DMS114 treated with DMSO at 0.1 percent for 48 hours (cell line): ENCODE measurements around the gene PROX1.
"Not testable (repeated sequence)": the region's sequence is repeated elsewhere in the genome, so short reads cannot be mapped to it uniquely, and the experiment has no call there.

Experiments
- DNase-seq: peaks from one replicate; lab custom pipeline; 2025; ENCODE audit not compliant: unreplicated experiment; lab: John Stamatoyannopoulos, UW

The PROX1 gene

DNA sequence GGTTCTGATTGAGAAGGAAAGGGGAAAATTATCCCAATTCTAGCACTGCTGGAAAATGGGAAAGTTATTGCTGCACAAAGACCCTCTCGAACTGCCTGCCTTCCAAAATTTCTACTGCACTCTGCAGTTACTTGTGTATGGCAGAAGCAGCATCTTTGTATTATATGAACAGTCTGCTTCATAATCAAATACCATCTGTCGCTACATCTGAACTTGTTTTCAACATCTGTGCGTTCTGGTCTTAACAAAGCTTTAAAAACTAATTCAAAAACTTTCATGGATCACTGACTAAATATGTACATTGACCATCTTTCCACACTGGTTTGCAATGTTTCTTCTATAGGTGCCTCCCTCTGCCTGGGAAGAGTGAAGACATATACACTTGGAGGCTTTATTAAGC lies 79.2 kb downstream of the PROX1 start:
- no peak for DNase-seq

DNA sequence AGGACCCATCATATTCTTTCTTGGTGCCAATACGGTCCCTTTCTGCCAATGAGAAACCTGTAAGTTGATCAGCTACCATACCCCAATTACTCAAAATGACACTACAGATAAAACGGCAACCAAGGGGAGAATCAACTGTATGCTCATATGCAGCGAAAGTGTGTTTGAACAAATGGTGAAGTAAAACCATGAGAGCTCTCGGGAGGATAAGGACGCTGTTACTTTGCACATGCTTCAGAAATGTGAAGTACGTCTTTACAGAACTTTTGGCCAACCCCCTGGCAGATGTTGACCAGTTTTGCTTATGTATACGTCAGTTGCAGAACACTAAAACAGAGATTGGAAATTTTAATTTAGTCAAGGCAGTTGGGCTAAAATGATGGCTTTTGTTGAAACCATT lies 79.6 kb downstream of the PROX1 start:
- no peak for DNase-seq

DNA sequence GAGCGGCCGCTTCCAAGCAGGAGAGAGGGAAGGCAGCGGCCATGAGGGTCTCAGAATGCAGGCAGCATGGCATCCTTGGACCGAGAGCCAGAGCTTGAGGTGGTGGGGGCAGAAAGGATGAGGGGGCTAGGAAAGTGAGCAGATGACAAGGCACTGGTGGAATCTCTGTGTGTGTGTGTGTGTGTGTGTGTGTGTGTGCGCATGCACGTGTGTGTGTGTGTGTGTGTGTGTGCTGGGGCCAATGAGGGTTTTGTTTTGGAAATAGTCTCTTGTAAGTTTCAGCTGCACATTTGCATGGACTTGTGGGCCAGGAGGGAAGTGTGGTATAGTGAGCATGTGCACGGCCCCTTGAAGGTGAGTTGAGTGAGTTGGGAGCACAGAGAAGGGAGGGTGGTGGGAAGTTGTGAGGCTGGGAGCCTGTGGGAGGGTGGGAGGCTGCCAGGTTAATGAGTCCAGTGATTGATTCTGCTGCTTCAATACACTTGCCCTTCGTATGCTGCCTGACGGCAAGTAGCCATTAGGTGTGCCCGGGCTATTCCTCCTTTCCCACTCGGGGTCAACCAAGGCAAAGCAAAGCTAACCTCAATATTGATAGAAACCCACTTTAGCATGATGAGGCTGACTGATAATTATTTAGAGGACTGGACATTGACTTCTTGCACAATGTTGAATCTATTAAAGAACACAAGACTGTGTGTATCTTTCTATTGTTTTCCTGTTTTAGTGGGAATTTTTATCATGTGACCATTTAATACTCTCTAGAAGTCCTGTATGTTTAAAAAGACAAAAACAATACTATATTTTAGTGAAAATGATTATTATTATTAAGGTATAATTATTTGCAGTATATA lies 80.3 kb downstream of the PROX1 start:
- no peak for DNase-seq

DNA sequence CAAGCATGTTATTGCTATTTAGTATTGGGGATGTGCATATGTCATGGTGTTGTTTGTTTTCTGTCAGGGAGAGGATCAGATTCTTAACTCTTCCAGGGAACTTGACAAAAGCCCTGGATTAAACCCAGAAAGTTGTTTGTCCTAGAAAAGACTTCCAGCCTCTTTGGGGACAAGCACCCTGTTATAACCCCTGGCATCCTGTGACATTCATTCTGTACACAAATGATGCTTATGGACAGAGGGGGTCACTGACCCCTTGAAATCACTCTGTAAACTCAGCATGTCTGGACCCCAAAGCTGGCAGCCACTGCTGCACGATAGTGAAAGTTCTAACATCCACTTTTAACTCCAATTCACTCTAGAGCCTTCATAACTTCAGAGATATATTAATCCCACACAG lies 81.2 kb downstream of the PROX1 start:
- DNase-seq = no peak

DNA sequence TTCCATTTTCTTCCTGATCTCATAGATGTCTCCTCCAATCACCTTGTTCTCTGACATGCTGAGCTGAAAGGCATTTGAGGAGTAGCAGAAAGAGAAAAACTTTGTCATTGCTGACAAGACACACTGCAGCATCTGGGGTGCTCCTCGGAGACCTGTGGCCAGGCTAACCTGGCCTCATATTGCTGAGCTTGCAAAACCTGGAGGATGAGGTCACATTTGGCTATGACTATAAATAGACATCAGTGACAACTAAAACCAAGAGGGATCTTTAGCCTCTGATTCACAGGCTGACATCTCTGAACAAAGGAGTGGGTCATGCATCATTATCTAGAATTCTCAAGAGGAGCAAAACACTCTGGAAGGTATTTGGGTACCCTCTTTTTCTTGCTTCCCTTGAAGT lies 83.7 kb downstream of the PROX1 start:
- no peak for DNase-seq

DNA sequence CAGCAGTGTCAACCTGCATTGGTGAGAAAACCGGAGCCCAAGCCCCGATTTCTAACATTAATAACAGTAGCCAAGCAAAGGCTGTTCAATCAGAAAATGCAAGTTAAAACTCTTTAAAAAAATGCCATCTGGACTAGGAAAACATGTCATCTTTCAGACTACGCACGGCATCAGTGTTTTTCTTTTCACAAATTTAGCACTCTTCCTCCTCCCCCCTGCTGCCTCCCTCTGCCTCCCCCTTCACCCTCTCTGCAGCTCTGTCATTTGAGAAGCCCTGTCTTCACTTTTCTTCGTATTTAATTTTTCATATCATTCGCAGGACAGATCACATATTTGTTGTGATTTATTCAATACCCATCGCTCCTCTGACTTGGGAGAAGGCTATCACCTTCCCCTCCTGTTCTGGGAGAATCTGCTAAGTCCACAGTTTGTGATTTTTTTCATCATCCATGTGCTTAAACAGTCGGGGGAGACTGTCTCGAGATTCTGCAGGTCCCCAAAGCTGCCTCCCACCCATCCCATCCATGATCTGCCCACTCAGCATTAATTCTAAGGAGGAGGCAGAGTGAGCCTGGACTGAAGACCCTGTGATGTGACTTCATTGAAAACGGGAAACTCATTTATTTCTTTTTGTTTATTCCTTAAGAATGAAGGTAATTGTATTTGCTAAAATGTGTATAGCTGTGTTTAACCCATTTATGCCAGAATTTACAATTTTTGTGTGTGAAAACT lies 84.8 kb downstream of the PROX1 start:
- no peak for DNase-seq

DNA sequence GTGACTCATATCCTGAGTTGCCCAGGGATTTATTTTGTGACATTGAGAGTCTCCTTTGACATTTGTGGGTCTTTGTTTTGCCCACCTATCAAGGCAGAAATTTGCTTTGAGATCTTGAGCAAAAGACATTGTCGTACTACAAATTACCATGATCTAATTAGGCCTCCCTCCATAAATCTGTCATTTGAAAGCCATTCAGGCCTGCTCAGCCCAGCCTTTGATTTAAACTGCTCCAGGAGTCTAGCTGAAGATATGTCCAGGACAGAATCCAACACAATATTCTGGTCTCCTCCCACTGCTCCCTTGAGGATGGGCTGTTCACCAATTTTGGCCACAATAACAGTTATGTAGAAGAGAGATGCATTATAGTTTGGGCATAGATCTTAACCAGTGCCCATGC lies 86.7 kb downstream of the PROX1 start:
- DNase-seq = no peak

DNA sequence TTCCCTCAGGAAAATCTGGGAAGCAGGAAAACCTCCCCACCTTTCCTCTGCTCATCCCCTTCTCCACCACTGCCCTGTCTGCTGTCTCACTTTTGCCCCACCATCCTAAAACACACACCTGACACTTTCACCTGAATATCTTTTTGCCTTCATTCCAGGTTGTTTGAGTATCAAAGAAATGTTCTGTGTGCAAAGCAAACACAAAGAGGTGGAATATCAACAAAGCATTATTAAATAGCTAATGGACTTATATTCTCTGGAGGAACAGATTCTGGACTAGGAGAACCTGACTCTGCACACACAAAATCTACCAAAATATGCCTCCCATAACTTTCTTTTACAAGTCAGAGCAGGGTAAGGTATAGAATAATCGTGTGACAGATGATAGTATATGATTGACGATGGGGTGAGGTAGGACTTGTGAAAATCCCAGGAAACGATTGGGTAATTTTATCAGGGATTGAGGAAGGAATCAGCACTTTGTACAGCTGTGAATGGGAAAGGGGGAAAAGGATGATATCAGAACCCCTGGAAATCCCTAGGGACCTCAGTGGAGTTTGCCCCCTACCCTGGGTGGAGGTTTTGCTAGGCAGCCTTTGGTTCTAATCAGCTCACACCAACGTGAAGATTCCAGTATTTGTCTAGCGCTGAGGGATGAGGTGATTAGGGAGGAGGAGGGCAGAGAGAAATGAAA lies 87.7 kb downstream of the PROX1 start:
- no peak for DNase-seq

DNA sequence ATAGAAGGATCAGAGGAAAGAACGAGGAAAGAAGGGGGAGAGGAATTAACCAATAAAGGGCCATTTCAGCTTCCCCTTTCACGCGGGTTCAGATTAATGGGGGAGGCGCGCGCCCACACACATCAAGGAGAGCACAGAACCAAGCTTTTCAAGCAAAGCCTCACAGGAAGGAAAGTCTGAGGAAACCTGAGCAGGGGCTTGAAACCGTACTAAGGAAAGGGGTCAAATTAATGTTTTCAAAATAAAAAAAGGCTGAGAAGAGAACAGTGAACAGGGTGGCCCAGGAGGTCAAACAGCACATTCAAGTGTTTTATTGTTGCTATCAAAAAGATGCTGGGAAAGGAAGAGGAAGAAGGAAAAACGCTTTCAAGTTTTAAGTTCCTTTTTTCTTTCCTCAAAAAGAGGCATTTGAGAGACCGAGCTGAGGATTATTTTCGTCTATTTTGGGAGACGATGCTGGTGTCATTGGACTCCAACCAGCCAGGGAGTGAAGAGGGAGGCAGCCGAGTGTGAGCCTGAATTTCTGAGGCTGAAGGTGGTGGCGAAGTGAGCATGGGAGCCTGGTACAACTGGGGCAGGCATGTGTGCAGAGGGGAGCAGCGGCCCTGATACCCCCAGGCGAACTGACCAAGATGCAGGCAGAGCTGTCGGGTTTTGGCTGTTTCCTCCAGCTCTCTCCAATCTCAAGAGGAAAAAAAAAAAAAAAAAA lies 88.4 kb downstream of the PROX1 start:
- no peak for DNase-seq

DNA sequence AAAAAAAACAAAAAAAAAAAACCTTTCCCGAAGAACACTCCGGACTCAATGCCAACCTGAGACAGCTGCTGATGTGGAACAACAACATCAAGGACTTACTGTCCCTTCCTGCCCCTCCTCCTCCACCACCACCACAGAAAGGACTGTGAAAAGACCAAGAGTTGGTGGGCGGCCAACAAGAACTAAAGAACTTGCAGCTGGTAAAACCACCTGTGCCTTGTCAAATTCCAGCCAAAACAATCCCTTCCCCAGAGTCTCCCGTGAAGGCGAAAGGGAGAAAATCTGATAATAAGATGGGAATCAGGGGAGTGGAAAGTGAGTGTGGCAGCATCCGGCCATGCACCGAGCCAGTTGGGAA lies 88.9 kb downstream of the PROX1 start:
- no peak for DNase-seq

DNA sequence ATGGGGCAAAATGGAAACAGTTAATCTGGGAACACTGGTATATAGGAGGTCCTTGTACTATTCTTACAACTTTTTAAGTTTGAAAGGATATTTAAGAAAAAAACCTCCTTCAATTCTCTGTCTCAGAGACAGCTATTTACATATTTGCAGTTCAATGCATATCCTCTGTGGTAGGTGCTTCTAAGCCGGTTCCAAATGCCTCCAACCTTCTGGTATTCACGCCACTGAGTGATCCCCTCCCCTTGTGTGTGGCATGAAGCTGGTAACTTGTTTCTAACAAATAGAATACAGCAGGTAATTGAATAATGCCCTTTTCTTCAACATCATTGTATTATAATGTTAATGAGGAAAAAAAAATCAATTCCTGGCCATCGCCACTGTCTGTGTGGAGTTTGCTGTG lies 91.2 kb downstream of the PROX1 start:
- DNase-seq = no peak

DNA sequence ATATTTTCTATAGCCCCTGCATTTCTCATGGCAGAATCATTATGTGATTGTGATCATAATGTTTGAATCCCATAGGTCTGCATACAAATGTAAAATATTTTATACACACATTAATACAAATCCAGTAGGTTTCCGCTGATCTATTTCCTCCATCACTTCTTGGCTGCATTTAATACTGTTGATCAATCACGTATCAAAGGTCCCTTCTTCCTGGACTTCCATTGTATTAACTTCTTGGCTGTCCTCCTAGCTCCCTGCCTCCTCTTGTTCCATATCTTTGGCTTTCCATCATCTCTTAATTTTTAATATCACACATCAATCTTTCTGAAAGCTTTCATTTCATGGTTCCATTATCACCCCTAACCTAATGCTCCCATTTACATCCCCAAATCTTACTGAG lies 97.6 kb downstream of the PROX1 start:
- DNase-seq = no peak

DNA sequence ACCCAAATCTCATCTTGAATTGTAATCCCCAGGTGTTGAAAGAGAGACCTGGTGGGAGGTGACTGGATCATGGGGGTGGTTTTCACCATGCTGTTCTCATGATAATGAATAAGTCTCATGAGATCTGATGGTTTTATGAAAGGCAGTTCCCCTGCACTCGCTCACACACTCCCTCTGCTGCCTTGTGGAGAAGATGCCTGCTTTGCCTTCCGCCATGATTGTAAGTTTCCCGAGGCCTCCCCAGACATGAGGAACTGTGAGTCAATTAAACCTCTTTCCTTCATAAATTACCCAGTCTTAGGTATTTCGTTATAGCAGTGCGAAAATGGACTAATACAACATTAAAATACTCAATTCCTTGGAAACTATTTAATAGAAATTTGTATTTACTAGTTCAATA lies 99.2 kb downstream of the PROX1 start:
- no peak for DNase-seq

DNA sequence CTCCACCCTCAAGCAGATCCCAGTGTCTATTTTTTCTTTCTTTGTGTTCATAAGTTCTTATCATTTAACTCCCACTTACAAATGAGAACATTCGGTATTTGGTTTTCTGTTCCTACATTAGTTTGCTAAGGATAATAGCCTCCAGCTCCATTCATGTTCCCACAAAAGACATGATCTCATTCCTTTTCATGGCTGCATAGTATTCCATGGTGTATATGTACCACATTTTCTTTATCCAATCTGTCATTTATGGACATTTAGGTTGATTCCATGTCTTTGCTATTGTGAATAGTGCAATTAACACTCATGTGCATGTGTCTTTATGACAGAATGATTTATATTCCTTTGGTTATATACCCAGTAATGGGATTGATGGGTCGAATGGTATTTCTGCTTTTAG lies 101.2 kb downstream of the PROX1 start:
- DNase-seq = not testable (repeated sequence)
